H1 (cell line): ENCODE data around the gene XPO6. TPM values are rescaled to one million over a fixed set of nuclear protein-coding genes. Genes with fewer than 3 reads are reported as not detected.

Experiments
- NANOG ChIP-seq: IDR thresholded peaks from 2 replicates; pipeline ENCODE4 v1.6.1; 2011; ENCODE audit warnings: low read length, low read depth, mild to moderate bottlenecking, inconsistent platforms; ENCODE audit not compliant: insufficient read depth, poor library complexity, severe bottlenecking
- polyA plus RNA-seq, 7 experiments: library from polyadenylated mRNA; depleted of rRNA in 3 of 7; stranded (reverse) in 5 of 7; unstranded in 2 of 7; fragments of >200 nt in 5 of 7; fragments of 200-250 nt in 2 of 7; gene quantifications; 1 replicate in 5 of 7; 2 replicates in 1 of 7; 4 replicates in 1 of 7; pipeline versions ENCODE4 v1.2.1 to v1.2.3, GENCODE V29; 2011 to 2013; ENCODE audit warnings: missing spikeins in 2 of 7, mixed read lengths in 2 of 7
- total RNA-seq: library from RNA; stranded (reverse); fragmentation: NEBNext Ultra II Directional; extraction: Animal tissue kit (Norgen Biotek cat#: 25700); gene quantifications from 2 replicates; pipeline ENCODE4 v1.2.1, GENCODE V29; 2021

The XPO6 gene
- total and polyA plus RNA-seq, 2 of the 8 experiments (the other 6 are each of a cell fraction or from before 2014, with no cell fraction given) = 152 to 254 TPM

DNA sequence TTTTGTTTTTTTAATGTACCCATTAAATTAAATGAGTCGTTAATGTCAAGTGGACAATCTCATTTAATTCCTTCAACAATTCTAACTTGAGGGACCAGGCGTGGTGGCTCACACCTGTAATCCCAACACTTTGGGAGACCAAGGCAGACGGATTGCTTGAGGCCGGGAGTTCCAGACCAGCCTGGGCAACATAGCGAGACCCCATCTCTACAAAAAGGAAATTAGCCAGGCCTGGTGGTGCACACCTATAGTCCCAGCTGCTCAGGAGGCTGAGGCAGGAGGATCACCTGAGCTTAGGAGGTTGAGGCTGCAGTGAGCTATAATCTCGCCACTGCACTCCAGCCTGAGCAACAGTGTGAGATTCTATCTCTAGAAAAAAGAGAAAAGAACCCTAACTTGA is 127.6 kb downstream of the XPO6 start (continued):
- TF ChIP-seq NANOG = no peak
- TF ChIP-seq, all 59 proteins: peak for 0
